ENCODE measurements around the gene CNN2.

CNN2 gene

GRCh38 chr19:1080360-1081161, 54.2 kb downstream of the CNN2 start:
- H3K9ac ChIP-seq (ENCODE audit: low read length in 5 of 5), result no peak overlapping the region
- no peak overlapping the region for H3K27ac ChIP-seq (ENCODE audit: low read depth, low read length)
- H3K36me3 ChIP-seq (ENCODE audit: control insufficient read depth in 5 of 5, insufficient read depth in 5 of 5, low read length in 5 of 5), result peaks cover 0 to 43% (median 11%) of the 10 kb centered on the region in 5 donors
- H3K4me1 ChIP-seq (ENCODE audit: control insufficient read depth in 5 of 5, insufficient read depth in 5 of 5, low read length in 5 of 5), result peaks cover 0 to 52% (median 33%) of the 10 kb centered on the region in 5 donors
- H3K27me3 ChIP-seq (ENCODE audit: control insufficient read depth in 5 of 5, insufficient read depth in 4 of 5, low read length in 5 of 5), result no peaks in the 10 kb centered on the region
- H3K9me3 ChIP-seq (ENCODE audit: control insufficient read depth in 5 of 5, low read length in 5 of 5), result no peaks in the 10 kb centered on the region
- H3K4me3 ChIP-seq (ENCODE audit: low read depth in 1 of 5, low read length in 5 of 5), result no peak overlapping the region

- no peaks in the 10 kb centered on the region for H3K27me3 ChIP-seq (ENCODE audit: control insufficient read depth in 5 of 5, insufficient read depth in 4 of 5, low read length in 5 of 5)
- H3K36me3 ChIP-seq (ENCODE audit: control insufficient read depth in 5 of 5, insufficient read depth in 5 of 5, low read length in 5 of 5), result peaks cover 0 to 49% (median 16%) of the 10 kb centered on the region in 5 donors
- H3K9me3 ChIP-seq (ENCODE audit: control insufficient read depth in 5 of 5, low read length in 5 of 5), result no peaks in the 10 kb centered on the region
- H3K9ac ChIP-seq (ENCODE audit: low read length in 5 of 5), result no peak overlapping the region
- peaks cover 0 to 54% (median 39%) of the 10 kb centered on the region in 5 donors for H3K4me1 ChIP-seq (ENCODE audit: control insufficient read depth in 5 of 5, insufficient read depth in 5 of 5, low read length in 5 of 5)
- H3K4me3 ChIP-seq (ENCODE audit: low read depth in 1 of 5, low read length in 5 of 5), result no peak overlapping the region
- no peak overlapping the region for H3K27ac ChIP-seq (ENCODE audit: low read depth, low read length)
These were observed 55.1 kb downstream of the CNN2 start for GRCh38 chr19:1081301-1082164.

DNA sequence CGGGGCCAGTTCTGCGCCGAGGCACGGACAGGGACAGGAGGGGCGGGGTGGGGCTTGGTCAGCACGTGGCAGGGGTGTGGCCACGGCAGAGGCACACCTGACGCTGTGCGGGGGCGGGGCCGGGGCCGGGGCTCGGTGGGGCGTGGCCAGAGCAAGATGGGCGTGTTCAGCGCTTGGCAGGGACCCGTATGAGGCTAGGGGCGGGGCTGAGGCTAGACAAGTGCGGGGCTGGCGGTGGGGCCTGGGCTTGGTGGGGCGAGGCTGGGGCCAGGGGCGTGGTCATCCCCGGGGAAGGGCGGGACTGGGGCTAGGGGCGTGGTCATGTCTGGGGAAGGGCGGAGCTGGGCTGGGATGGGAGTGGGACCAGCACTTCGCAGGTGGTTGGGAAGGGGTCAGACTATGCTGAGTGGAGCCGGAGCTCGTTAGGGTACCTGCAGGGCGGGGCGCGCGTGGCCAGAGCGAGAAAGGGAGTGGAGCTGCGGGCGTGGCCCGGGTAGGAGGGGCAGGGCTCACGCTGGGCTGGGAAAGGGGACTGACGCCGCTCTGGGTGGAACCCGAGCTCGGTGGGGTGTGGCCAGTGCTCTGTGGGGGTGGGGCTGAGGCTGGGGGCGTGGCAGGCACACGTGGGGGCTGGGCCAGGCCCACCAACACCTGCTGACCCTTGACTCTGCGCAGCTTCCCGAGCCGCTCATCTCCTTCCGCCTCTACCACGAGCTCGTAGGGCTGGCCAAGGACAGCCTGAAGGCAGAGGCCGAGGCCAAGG, 55.9 kb downstream of the CNN2 start:
- Histone ChIP-seq H3K36me3 (ENCODE audit: control insufficient read depth in 5 of 5, insufficient read depth in 5 of 5, low read length in 5 of 5) (peaks cover 0 to 54% (median 20%) of the 10 kb centered on the region in 5 donors), H3K27ac (ENCODE audit: low read depth, low read length) (no peak overlapping the region), H3K4me3 (ENCODE audit: low read depth in 1 of 5, low read length in 5 of 5) (peak overlapping the region in 4 of 5 donors; percentile 17 to 49 (median 25)), H3K9me3 (ENCODE audit: control insufficient read depth in 5 of 5, low read length in 5 of 5) (no peaks in the 10 kb centered on the region), H3K27me3 (ENCODE audit: control insufficient read depth in 5 of 5, insufficient read depth in 4 of 5, low read length in 5 of 5) (no peaks in the 10 kb centered on the region), H3K9ac (ENCODE audit: low read length in 5 of 5) (no peak overlapping the region), H3K4me1 (ENCODE audit: control insufficient read depth in 5 of 5, insufficient read depth in 5 of 5, low read length in 5 of 5) (peaks cover 0 to 51% (median 38%) of the 10 kb centered on the region in 5 donors)

DNA sequence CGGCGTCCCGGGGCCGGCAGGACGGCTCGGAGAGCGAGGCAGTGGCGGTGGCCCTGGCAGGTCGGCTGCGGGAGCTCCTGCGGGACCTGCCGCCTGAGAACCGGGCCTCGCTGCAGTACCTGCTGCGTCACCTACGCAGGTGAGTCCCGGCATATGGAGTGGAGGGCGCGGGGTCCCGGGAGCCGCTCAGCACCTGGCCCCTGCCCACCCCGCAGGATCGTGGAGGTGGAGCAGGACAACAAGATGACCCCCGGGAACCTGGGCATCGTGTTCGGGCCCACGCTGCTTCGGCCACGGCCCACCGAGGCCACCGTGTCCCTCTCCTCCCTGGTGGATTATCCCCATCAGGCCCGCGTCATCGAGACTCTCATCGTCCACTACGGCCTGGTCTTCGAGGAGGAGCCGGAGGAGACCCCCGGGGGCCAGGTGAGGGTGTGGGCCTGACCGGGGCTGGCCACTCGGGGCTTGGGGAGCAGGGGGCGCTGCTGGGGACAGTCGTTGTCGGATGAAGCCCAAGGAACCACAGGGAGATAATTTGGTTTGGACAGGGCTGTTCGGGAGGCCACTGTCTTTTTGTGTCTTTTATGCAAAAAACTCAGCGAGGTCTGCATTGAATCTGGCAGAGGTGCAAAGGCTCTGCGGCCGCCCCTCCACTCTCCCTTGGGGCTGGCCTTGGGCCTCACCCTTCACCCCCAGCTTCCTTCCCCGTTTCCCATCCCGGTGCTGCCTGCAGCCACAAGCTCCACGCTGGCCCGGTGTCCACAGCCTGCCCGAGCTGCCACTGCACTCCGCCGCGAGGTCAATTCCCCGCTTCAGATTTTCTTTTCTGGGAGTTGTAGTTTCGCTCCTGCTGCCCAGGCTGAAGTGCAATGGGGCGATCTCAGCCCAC, 56.8 kb downstream of the CNN2 start:
- Histone ChIP-seq H3K9me3 (ENCODE audit: control insufficient read depth in 5 of 5, low read length in 5 of 5) (no peaks in the 10 kb centered on the region), H3K4me1 (ENCODE audit: control insufficient read depth in 5 of 5, insufficient read depth in 5 of 5, low read length in 5 of 5) (peaks cover 3 to 54% (median 43%) of the 10 kb centered on the region in 5 donors), H3K27ac (ENCODE audit: low read depth, low read length) (no peak overlapping the region), H3K36me3 (ENCODE audit: control insufficient read depth in 5 of 5, insufficient read depth in 5 of 5, low read length in 5 of 5) (peaks cover 0 to 58% (median 28%) of the 10 kb centered on the region in 5 donors), H3K9ac (ENCODE audit: low read length in 5 of 5) (no peak overlapping the region), H3K27me3 (ENCODE audit: control insufficient read depth in 5 of 5, insufficient read depth in 4 of 5, low read length in 5 of 5) (no peaks in the 10 kb centered on the region), H3K4me3 (ENCODE audit: low read depth in 1 of 5, low read length in 5 of 5) (peak overlapping the region in 2 of 5 donors; percentile 28 to 49)

- no peak overlapping the region for H3K27ac ChIP-seq (ENCODE audit: low read depth, low read length)
- H3K27me3 ChIP-seq (ENCODE audit: control insufficient read depth in 5 of 5, insufficient read depth in 4 of 5, low read length in 5 of 5), result no peaks in the 10 kb centered on the region
- H3K36me3 ChIP-seq (ENCODE audit: control insufficient read depth in 5 of 5, insufficient read depth in 5 of 5, low read length in 5 of 5), result peaks cover 0 to 68% (median 38%) of the 10 kb centered on the region in 5 donors
- H3K4me1 ChIP-seq (ENCODE audit: control insufficient read depth in 5 of 5, insufficient read depth in 5 of 5, low read length in 5 of 5), result peaks cover 3 to 65% (median 53%) of the 10 kb centered on the region in 5 donors
- no peak overlapping the region for H3K4me3 ChIP-seq (ENCODE audit: low read depth in 1 of 5, low read length in 5 of 5)
- no peaks in the 10 kb centered on the region for H3K9me3 ChIP-seq (ENCODE audit: control insufficient read depth in 5 of 5, low read length in 5 of 5)
- H3K9ac ChIP-seq (ENCODE audit: low read length in 5 of 5), result no peak overlapping the region
These were observed 57.8 kb downstream of the CNN2 start for GRCh38 chr19:1084024-1084868.

GRCh38 chr19:1085053-1085658, 58.7 kb downstream of the CNN2 start:
- Histone ChIP-seq H3K36me3 (ENCODE audit: control insufficient read depth in 5 of 5, insufficient read depth in 5 of 5, low read length in 5 of 5) (peaks cover 0 to 67% (median 41%) of the 10 kb centered on the region in 5 donors), H3K9ac (ENCODE audit: low read length in 5 of 5) (no peak overlapping the region), H3K27me3 (ENCODE audit: control insufficient read depth in 5 of 5, insufficient read depth in 4 of 5, low read length in 5 of 5) (no peaks in the 10 kb centered on the region), H3K27ac (ENCODE audit: low read depth, low read length) (no peak overlapping the region), H3K9me3 (ENCODE audit: control insufficient read depth in 5 of 5, low read length in 5 of 5) (no peaks in the 10 kb centered on the region), H3K4me3 (ENCODE audit: low read depth in 1 of 5, low read length in 5 of 5) (no peak overlapping the region), H3K4me1 (ENCODE audit: control insufficient read depth in 5 of 5, insufficient read depth in 5 of 5, low read length in 5 of 5) (peaks cover 3 to 69% (median 53%) of the 10 kb centered on the region in 5 donors)

GRCh38 chr19:1085676-1086442, 59.5 kb downstream of the CNN2 start:
- Histone ChIP-seq H3K4me1 (ENCODE audit: control insufficient read depth in 5 of 5, insufficient read depth in 5 of 5, low read length in 5 of 5) (peaks cover 3 to 69% (median 53%) of the 10 kb centered on the region in 5 donors), H3K27me3 (ENCODE audit: control insufficient read depth in 5 of 5, insufficient read depth in 4 of 5, low read length in 5 of 5) (no peaks in the 10 kb centered on the region), H3K9ac (ENCODE audit: low read length in 5 of 5) (no peak overlapping the region), H3K9me3 (ENCODE audit: control insufficient read depth in 5 of 5, low read length in 5 of 5) (no peaks in the 10 kb centered on the region), H3K27ac (ENCODE audit: low read depth, low read length) (no peak overlapping the region), H3K36me3 (ENCODE audit: control insufficient read depth in 5 of 5, insufficient read depth in 5 of 5, low read length in 5 of 5) (peaks cover 0 to 64% (median 41%) of the 10 kb centered on the region in 5 donors), H3K4me3 (ENCODE audit: low read depth in 1 of 5, low read length in 5 of 5) (no peak overlapping the region)

DNA sequence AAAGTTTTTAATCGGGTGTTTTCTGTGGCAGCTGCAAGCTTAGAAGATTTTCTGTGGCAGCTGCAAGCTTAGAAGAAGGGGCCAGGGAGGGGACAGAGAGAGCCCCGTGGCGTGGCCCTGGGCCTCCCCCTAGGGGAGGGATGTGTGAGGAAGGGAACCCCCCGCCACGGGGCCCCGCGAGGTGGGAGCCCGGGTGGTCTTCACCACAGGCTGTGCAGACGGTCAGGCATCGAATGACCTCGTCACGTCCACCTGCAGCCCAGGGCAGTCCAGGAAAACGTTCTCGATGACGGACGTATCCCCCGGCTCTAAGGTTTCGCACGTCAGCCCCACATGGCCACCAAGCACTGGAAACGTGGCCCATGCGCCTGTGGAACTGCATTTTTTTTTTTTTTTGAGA, 60.2 kb downstream of the CNN2 start:
- H3K9ac ChIP-seq (ENCODE audit: low read length in 5 of 5), result no peak overlapping the region
- no peaks in the 10 kb centered on the region for H3K9me3 ChIP-seq (ENCODE audit: control insufficient read depth in 5 of 5, low read length in 5 of 5)
- H3K27me3 ChIP-seq (ENCODE audit: control insufficient read depth in 5 of 5, insufficient read depth in 4 of 5, low read length in 5 of 5), result no peaks in the 10 kb centered on the region
- H3K4me3 ChIP-seq (ENCODE audit: low read depth in 1 of 5, low read length in 5 of 5), result no peak overlapping the region
- H3K27ac ChIP-seq (ENCODE audit: low read depth, low read length), result peak overlapping the region; percentile 82
- H3K4me1 ChIP-seq (ENCODE audit: control insufficient read depth in 5 of 5, insufficient read depth in 5 of 5, low read length in 5 of 5), result peaks cover 3 to 62% (median 49%) of the 10 kb centered on the region in 5 donors
- H3K36me3 ChIP-seq (ENCODE audit: control insufficient read depth in 5 of 5, insufficient read depth in 5 of 5, low read length in 5 of 5), result peaks cover 0 to 70% (median 48%) of the 10 kb centered on the region in 5 donors

Data from subcutaneous abdominal adipose tissue (tissue), 5 donors.